Measurements from ENCODE around the gene PLA2G7. TPM values are rescaled to one million over a fixed set of nuclear protein-coding genes. Genes with fewer than 3 reads are reported as not detected.

PLA2G7 gene
- total RNA-seq, 1 experiment from 2014 or later, result 1.7 TPM

- H3K9me3 ChIP-seq (ENCODE audit: control insufficient read depth, low read depth, low read length), result no peaks in the 10 kb centered on the region
- no peak overlapping the region for H2AFZ ChIP-seq (ENCODE audit: low read length)
- H3K9ac ChIP-seq (ENCODE audit: extremely low read depth, insufficient read length, low read length), result no peak overlapping the region
- H3K23ac ChIP-seq (ENCODE audit: insufficient read length, low read depth, low read length), result no peak overlapping the region
- no peaks in the 10 kb centered on the region for H3K27me3 ChIP-seq (ENCODE audit: insufficient read depth, low read length)
- no peak overlapping the region for H4K8ac ChIP-seq (replicated peaks; ENCODE audit: insufficient read length, low read depth, low read length)
- H2BK120ac ChIP-seq (ENCODE audit: low read depth, low read length, poor library complexity, severe bottlenecking), result no peak overlapping the region
- H3K18ac ChIP-seq (ENCODE audit: insufficient read length, low read depth, low read length), result no peak overlapping the region
- H4K91ac ChIP-seq (ENCODE audit: insufficient read length, low read depth, low read length), result no peak overlapping the region
- H3T11ph ChIP-seq (ENCODE audit: low read length), result no peak overlapping the region
- no peak for TF ChIP-seq CTCF (conservative IDR thresholded peaks at IDR 0.05)
- H3K79me2 ChIP-seq (ENCODE audit: insufficient read depth, low read length), result no peaks in the 10 kb centered on the region
- no peaks in the 10 kb centered on the region for H3K79me1 ChIP-seq (ENCODE audit: insufficient read depth, low read depth, low read length, poor library complexity, severe bottlenecking)
- H3K4me1 ChIP-seq (ENCODE audit: insufficient read depth, low read length), result peaks cover 3% of the 10 kb centered on the region
- no peak overlapping the region for H3K27ac Mint-ChIP-seq
- H3K4ac ChIP-seq (ENCODE audit: low read depth, low read length), result no peak overlapping the region
- no peak overlapping the region for H3K14ac ChIP-seq (ENCODE audit: insufficient read depth, low read length)
- peaks cover 14 to 19% of the 10 kb centered on the region in 2 experiments for H3K4me1 Mint-ChIP-seq
- no peaks in the 10 kb centered on the region for H3K23me2 ChIP-seq (ENCODE audit: insufficient read length, low read depth, low read length, poor library complexity, severe bottlenecking)
- DNase-seq, result no peak
- H2BK20ac ChIP-seq (ENCODE audit: low read depth, low read length, poor library complexity, severe bottlenecking), result no peak overlapping the region
- H3K4me3 Mint-ChIP-seq, result no peak overlapping the region
- H3K27ac ChIP-seq (ENCODE audit: insufficient read length, low read depth, low read length), result no peak overlapping the region
- no peak overlapping the region for H3K4me2 ChIP-seq (ENCODE audit: insufficient read depth, insufficient read length, low read length)
- H2BK15ac ChIP-seq (ENCODE audit: low read depth, low read length), result no peak overlapping the region
- no peak overlapping the region for H3K56ac ChIP-seq (ENCODE audit: insufficient read length, low read depth, low read length)
- H2BK5ac ChIP-seq (ENCODE audit: insufficient read length, low read length), result no peak overlapping the region
- no peaks in the 10 kb centered on the region for H3K36me3 Mint-ChIP-seq (ENCODE audit: insufficient read depth in 1 of 3, low read depth in 3 of 3)
- H4K20me1 ChIP-seq (ENCODE audit: control insufficient read depth, insufficient read depth, insufficient read length), result no peaks in the 10 kb centered on the region
- no CpG with 5 or more reads among the region's 2 CpGs for WGBS (ENCODE audit: extremely low coverage, insufficient read length, low lambda C conversion rate)
- H3K27me3 Mint-ChIP-seq (ENCODE audit: low read depth), result peaks cover 29% of the 10 kb centered on the region
- H2AK5ac ChIP-seq (ENCODE audit: insufficient read length, low read length), result no peak overlapping the region
- H4K5ac ChIP-seq (ENCODE audit: insufficient read length, low read depth, low read length), result no peak overlapping the region
- no peak overlapping the region for H2BK12ac ChIP-seq (ENCODE audit: insufficient read length, low read depth, low read length)
- peaks cover 0 to 3% of the 10 kb centered on the region in 2 experiments; a peak in 2 of 5 replicates for H3K9me3 Mint-ChIP-seq
Observed at GRCh38 chr6:46741482-46741881, 6.3 kb upstream of the PLA2G7 start.
